HTERT RPE-1 (cell line): Measurements from ENCODE around the gene TREML1.

ENCODE experiments used
- in situ Hi-C: fragments of 300-500 bp; cut with MboI; formaldehyde crosslinking; loops from 4 replicates; pipeline ENCODE4 v1.14.3; 2020; ENCODE audit warnings: low sequenced_read_pairs

Gene TREML1

DNA sequence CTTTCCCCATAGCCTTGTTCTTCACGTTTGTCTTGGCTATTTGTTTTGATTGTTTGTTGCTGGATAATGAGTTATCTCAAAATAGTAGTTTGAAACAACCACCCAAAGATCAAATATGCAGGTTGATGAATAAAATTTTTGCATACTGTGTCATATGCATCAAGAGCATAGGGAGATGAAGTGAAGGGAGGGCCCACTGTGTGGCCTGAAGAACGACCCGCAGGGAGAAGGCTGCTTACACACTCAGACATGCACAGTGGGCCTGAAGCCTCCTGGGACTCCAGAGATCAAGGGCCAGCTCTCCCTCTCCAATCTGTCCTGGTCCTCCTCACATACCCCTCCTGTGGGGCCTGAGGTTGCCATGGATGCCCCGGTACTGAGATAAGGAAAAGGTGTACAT, 25.0 kb upstream of the TREML1 start:
- in situ Hi-C loops: no loop called here

DNA sequence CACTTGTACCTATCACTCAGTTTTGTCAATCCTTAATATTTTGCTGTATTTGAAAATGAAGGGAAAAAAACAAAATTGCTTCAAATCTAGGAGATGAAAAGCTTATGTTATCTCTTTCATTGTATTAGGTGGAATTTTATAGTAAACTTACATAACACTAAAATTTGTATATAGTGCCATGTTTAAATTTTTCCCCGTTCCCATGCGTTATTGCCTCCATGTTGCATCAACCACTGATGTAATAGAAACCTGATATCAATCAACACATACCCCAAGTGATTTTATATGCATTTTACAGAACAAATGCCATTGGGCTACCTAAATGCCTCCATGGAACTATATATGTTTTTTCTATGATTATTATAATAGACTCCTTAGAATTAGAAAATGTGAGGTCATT, 23.5 kb upstream of the TREML1 start:
- in situ Hi-C loops: no loop called here

DNA sequence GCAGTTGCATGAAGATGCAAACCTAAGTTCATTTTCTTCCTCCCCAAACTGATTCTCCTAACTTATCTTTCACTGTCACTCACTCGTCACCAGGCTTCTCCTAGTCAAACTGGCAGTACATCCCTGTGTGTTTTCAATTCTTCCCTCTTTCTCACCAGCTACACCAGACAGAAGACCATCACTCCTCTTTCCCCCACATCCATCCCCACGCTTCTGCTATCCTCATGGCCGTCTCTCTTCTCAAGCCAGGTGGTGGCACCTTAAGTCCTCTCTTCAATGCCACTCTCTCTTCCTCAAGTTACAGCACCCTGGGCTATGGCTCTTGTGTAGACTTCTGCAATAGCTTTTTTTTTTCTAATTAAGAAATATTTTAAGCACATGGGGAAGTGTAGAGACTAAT, 23.1 kb upstream of the TREML1 start:
- in situ Hi-C loops: no loop called here

- in situ Hi-C loops: no loop called here
Measured at GRCh38 chr6:41176189-41176588, 22.0 kb upstream of the TREML1 start.

GRCh38 chr6:41175084-41175483, 20.9 kb upstream of the TREML1 start:
- in situ Hi-C loops: no loop called here

DNA sequence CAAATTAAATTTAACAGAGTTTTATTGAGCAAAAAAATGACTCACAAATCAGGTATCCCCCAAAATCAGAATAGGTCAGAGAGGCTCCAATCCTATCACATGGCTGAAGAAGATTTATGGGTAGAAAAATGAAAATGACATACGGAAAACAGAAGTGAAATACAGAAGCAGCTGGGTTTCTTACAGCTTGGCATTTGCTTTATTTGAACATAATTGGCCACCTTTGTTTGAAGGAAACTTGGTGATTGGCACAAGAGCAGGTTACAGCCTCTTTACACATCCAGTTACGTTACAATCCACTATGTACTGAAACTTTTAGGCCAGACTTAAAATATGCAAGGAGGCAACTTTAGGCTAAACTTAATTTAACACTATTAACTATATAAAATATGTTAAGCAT, 20.5 kb upstream of the TREML1 start:
- in situ Hi-C loops: no loop called here

DNA sequence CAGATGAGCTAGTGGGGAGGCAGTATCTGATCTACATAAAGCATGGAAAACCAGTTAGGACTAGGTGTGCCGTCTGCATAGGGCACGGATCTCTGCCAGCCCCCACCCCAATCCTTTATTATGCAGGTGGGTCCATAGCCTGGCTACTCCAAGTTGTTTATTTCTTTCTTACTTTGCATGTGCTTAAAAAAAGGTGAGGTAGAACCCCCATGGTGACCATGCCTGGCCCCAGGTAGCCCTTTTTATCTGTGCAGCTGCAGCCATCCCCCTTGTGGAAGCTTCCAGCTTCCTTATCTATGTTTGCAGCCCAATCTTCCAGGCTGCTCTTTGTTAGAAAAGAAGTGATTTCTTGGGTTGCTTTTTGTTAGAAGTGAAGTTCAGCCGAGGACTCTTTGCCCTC, 17.8 kb upstream of the TREML1 start:
- in situ Hi-C loops: no loop called here

- in situ Hi-C loops: no loop called here
Measured at GRCh38 chr6:41170547-41171160, 16.5 kb upstream of the TREML1 start.

GRCh38 chr6:41167173-41167963, 13.2 kb upstream of the TREML1 start:
- in situ Hi-C loops: no loop called here

DNA sequence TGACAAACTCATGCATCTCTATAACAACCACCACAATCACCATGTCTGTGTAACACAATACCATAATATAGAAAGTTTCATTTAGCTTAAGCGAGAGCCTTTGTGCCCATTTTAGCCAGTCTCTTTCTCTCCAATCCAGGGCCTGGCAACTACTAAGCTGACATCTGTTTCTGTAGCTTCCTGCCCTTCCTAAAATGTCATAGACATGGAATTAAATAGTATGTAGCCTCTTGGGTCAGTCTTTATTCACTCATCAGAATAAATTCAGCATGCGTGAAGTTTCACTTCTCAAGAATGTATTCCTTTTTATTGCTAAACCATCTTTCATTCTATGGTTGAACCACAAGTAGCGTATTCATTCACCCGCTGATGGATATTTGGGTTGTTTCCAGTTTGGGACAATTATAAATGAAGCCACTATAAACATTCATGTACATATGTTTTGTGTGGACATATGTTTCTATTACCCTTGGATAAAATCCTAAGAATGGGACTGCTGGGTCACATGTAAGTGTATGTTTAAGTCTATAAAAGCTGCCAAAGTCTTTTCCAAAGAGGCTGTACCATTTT, 10.5 kb upstream of the TREML1 start:
- in situ Hi-C loops: no loop called here

- in situ Hi-C loops: no loop called here
Measured at GRCh38 chr6:41163419-41163717, 9.2 kb upstream of the TREML1 start.

DNA sequence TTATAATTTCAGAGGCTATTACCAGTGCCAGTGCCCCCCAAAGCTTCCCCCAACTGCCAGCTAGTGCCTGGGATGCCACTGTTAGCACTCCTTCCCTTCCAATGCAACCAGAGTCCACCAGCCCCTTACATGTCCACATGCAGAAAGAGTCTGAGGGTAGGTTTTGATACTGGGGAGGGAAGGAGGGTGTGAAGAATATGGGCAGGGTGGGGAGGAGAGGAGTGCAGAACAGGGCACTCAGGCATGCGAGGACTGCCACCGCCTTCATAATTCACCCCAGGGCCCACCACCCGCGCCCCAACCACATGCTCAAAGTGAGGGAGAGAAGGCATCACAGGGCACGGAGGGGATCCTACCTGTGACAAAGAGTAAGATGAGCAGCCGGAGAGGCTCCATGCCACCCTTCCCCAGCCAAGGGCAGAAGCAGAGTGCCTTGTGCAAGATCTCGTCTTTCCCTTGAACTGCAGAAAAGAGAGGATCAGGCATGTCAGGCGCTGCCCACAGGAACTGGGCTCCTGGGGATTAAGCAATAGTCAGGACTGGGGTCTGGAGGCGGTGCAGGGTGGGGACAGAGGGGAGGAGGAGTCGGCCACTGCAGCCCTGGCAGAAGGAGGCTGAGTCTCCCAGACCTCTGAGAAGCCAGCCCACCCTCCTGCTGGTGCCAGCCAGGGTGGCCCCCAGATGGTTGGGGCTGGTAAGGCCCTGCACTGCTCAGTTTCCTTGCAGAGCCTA, 8.7 kb upstream of the TREML1 start, which contains the start of gene TREM2:
Gene TREM2 (minus strand): TSS at position 430 of the 732 bp plus-strand sequence. CDS start 34 bp downstream, at position 396.
- in situ Hi-C loops: no loop called here

GRCh38 chr6:41161851-41162552, 7.9 kb upstream of the TREML1 start:
- in situ Hi-C loops: no loop called here

DNA sequence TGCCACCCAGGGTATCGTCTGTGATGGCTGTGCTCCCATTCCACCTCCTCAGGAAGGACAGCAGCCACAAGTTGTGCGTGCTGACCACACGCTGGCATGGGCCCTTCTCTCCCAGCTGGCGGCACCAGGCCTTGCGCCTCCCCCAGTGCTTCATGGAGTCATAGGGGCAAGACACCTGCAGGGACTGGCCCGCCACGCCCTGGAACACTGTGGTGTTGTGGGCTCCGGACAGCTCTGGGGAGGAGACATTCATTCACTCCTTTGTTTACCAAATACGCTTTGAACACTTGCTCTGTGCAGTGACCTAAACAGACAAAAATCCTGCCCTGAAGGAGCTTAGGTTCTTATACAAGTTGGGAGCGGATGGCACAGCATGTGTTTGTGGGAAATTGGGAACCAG, 7.2 kb upstream of the TREML1 start:
- in situ Hi-C loops: no loop called here

GRCh38 chr6:41160933-41161332, 6.8 kb upstream of the TREML1 start:
- in situ Hi-C loops: no loop called here

- in situ Hi-C loops: no loop called here
Measured at GRCh38 chr6:41159415-41160082, 5.4 kb upstream of the TREML1 start.

DNA sequence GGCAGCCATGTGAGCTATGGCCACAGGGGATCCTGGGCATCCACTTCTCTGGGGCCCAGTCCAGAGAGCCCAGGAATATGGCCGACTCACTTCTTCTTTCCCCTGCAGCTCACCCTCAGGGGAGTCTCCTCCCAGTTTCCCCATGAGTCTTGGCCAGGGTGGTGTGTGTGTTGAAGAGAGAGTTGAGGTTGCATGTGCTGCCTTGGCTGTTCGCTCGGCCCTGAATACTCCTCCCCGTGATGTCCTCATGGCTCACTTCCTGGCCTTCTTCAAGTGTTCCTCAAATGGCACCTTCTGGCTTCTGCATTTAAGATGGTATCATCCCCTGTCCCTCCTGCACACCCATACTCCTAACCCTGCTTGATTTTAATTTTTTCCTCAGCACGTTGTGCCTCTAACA, 3.2 kb upstream of the TREML1 start:
- in situ Hi-C loops: no loop called here

DNA sequence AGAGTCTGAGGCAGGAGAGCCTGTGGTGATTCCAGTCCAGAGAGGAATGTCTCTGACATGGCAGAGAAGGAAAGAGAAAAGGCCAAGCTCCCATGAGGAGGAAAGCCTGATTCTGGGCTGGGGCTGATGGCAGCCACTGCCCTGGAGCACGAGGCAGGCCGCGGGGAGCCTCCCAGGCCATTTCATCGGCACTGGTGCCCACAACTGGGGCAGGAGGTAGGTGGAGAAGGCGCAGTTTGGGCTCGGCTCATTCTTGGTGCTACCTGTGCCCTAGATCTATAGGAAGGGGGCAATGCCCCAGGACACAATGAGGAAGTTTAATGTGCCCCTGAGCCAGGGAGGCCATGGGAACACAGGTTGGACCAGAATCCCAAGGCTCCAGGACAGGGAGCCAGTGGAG, 2.6 kb upstream of the TREML1 start:
- in situ Hi-C loops: no loop called here

DNA sequence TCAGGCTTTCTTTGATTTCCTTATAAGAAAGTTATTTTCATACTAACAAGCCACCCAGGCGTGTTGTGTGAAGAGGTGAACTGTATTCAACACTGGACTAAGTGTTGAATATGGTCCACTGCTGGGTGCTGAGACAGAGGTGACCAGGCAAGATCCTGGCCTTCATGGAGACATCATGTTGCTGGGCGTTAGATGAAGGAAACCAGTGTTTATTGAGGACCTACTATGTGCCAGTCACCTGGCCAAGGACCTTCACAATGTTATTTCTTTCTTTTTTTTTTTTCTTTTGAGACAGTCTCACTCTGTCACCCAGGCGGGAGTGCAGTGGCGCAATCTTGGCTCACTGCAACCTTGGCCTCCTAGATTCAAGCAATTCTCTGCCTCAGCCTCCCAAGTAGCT, 1.9 kb upstream of the TREML1 start:
- in situ Hi-C loops: no loop called here

- in situ Hi-C loops: no loop called here
Measured at GRCh38 chr6:41155132-41155805, 1.1 kb upstream of the TREML1 start.
